Right renal cortex interstitium (tissue), 3 donors: ENCODE data around the gene IFI44. TPM values are rescaled to one million over a fixed set of nuclear protein-coding genes. Genes with fewer than 3 reads are reported as not detected.

Source experiments
- DNase-seq, 3 donors: peaks; one replicate each; pipeline ENCODE4 v3.0.0-alpha.2; 2013; ENCODE audit warnings: low read depth in 3 of 3, low spot score in 2 of 3
- polyA plus RNA-seq, 3 donors: library from polyadenylated mRNA; unstranded; fragments of 120-200 nt; gene quantifications; one replicate each; pipeline ENCODE4 v1.2.1, GENCODE V29; 2013; ENCODE audit not compliant: insufficient read length in 3 of 3

Gene IFI44
- polyA plus RNA-seq, 3 donors: 15.3 to 18.7 (median 18.5) TPM

GRCh38 chr1:78699813-78700212, 50.2 kb downstream of the IFI44 start:
- DNase-seq: no peak

- DNase-seq: no peak
Observed at GRCh38 chr1:78702426-78702825, 52.8 kb downstream of the IFI44 start.

GRCh38 chr1:78703806-78704205, 54.2 kb downstream of the IFI44 start:
- DNase-seq: no peak

GRCh38 chr1:78712467-78713051, 62.9 kb downstream of the IFI44 start:
- DNase-seq: no peak

- DNase-seq: no peak
Observed at GRCh38 chr1:78713297-78713696, 63.7 kb downstream of the IFI44 start.

Other genes starting within 250 kb of the IFI44 start
- under 1 TPM; 0.20 to 0.35 (median 0.31) TPM for gene PTGFR, start 158.9 kb upstream of the IFI44 start, polyA plus RNA-seq
- gene IFI44L, start 29.4 kb upstream of the IFI44 start, polyA plus RNA-seq: 1 to 10 TPM; 7.1 to 8.7 (median 8.3) TPM